ENCODE results near the gene LENG8. TPM values are rescaled to one million over a fixed set of nuclear protein-coding genes. Genes with fewer than 3 reads are reported as not detected.

Gene LENG8
- total RNA-seq, 2 donors from 2014 or later, result 139 to 171 TPM

DNA sequence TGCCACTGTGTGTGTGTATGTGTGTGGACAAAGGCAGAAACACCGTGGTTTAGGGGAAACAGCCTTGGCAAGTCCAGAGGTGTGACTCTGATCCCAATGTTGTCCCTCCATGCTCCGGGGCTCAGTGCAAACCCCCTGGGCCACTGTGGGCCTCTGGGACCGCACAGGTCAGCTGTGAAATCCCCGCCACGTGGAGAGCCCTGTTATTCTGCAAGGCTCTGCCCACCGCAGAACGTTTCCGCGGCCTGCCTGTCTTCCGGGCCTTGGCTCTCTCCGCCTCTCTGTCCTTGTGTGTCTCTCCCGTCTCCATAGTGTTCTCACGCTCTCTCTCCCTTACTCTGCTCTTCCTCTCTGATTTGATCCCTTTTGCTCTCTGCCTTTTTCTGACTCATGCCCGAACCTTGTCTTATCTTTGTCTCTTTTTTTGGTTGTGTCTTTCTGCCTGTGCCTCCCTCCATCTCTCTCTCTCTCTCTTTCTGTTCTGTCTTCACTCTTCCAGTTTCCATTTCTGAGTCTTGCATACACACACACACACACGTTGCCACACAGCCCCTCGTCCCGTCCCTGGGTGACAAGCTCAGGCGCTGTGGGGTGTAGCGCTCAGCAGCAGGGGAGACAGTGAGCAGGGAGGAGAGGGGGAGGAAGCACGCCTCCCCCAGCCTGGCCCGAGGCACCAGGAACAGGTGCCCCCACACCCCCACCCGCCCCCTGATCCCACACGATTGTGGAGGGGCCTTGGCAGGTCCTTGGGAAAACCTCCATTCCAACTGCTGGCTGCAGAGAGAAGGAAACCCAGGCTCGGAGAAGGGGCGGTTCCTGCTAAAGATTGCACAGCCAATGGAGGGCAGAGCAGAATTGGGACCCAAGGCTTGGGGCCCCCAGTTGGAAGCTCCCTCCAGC, 30.7 kb upstream of the LENG8 start:
- Histone ChIP-seq H3K4me3 (ENCODE audit: low read length) (no peak overlapping the region), H3K4me1 (ENCODE audit: control insufficient read depth, insufficient read depth, low read length) (no peaks in the 10 kb centered on the region), H3K27me3 (ENCODE audit: control insufficient read depth, insufficient read depth, low read length, poor library complexity, severe bottlenecking) (peaks cover 51% of the 10 kb centered on the region), H3K9ac (ENCODE audit: extremely low read depth, low read length, poor library complexity, severe bottlenecking) (no peak overlapping the region), H3K9me3 (ENCODE audit: control insufficient read depth, low read length) (no peaks in the 10 kb centered on the region), H3K27ac (ENCODE audit: low read depth, low read length) (peak overlapping the region; percentile 83), H3K36me3 (ENCODE audit: control insufficient read depth, insufficient read depth, low read length) (no peaks in the 10 kb centered on the region)
- TF ChIP-seq, protein P1, sequence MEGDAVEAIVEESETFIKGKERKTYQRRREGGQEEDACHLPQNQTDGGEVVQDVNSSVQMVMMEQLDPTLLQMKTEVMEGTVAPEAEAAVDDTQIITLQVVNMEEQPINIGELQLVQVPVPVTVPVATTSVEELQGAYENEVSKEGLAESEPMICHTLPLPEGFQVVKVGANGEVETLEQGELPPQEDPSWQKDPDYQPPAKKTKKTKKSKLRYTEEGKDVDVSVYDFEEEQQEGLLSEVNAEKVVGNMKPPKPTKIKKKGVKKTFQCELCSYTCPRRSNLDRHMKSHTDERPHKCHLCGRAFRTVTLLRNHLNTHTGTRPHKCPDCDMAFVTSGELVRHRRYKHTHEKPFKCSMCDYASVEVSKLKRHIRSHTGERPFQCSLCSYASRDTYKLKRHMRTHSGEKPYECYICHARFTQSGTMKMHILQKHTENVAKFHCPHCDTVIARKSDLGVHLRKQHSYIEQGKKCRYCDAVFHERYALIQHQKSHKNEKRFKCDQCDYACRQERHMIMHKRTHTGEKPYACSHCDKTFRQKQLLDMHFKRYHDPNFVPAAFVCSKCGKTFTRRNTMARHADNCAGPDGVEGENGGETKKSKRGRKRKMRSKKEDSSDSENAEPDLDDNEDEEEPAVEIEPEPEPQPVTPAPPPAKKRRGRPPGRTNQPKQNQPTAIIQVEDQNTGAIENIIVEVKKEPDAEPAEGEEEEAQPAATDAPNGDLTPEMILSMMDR (conservative IDR thresholded peaks at IDR 0.05), result no peak
- Mint-ChIP-seq H3K27me3 (ENCODE audit: insufficient read depth) (peaks cover 87% of the 10 kb centered on the region), H3K9me3 (peaks cover 13% of the 10 kb centered on the region), H3K27ac (no peak overlapping the region), H3K4me3 (no peak overlapping the region), H3K36me3 (ENCODE audit: low read depth) (no peaks in the 10 kb centered on the region), H3K4me1 (peaks cover 10% of the 10 kb centered on the region)
- peak; percentile 68 for DNase-seq
- 44 to 62% methylated on average over 12 to 23 of the region's 25 CpGs for WGBS, 2 experiments (ENCODE audit: insufficient coverage in 1 of 2, insufficient read length in 1 of 2)

DNA sequence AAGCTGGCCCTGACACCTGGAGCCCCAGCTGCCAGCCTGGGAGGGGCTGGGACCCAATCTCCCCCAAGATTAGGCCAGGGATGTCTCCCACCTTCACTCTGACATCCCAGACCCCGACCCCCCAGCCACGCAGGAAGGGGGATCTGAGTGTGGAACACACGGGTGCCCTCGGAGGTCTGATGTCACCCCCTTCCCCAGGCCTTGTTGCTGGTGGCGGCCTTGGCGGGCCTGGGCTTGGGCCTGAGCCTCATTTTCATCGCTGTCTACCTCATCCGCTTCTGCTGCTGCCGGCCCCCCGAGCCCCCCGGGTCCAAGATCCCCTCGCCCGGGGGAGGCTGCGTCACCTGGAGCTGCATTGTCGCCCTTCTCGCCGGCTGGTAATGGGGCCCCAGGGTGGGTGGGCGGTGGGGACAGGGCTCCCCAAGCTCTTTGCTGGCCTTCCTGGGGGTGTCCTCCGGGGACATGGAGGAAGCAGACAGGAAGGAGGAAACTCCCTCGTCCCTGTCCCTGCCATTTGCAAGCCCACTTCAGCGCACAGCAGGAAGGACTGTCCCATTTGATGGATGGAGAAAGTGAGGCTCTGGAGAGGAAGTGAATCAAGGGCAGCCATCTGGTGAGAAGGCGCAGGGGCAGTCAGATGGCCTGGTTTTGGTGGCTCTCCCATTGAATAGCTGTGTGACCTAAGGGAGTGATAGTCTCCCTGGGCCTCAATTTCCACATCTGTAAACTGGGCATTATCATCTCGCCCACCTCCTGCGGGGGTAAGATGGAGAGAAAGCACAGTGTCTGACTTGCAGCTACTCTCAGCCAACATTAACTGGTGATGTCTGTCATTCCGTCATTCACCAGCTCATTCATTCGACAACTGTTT, 29.8 kb upstream of the LENG8 start:
- H3K4me3 Mint-ChIP-seq, result no peak overlapping the region
- H3K4me1 Mint-ChIP-seq, result peaks cover 10% of the 10 kb centered on the region
- H3K27ac Mint-ChIP-seq, result no peak overlapping the region
- Histone ChIP-seq H3K4me1 (ENCODE audit: control insufficient read depth, insufficient read depth, low read length) (no peaks in the 10 kb centered on the region), H3K9me3 (ENCODE audit: control insufficient read depth, low read length) (no peaks in the 10 kb centered on the region), H3K9ac (ENCODE audit: extremely low read depth, low read length, poor library complexity, severe bottlenecking) (no peak overlapping the region), H3K36me3 (ENCODE audit: control insufficient read depth, insufficient read depth, low read length) (no peaks in the 10 kb centered on the region), H3K27ac (ENCODE audit: low read depth, low read length) (peak overlapping the region; percentile 97), H3K4me3 (ENCODE audit: low read length) (no peak overlapping the region), H3K27me3 (ENCODE audit: control insufficient read depth, insufficient read depth, low read length, poor library complexity, severe bottlenecking) (peaks cover 52% of the 10 kb centered on the region)
- H3K27me3 Mint-ChIP-seq (ENCODE audit: insufficient read depth), result peaks cover 87% of the 10 kb centered on the region
- no peaks in the 10 kb centered on the region for H3K36me3 Mint-ChIP-seq (ENCODE audit: low read depth)
- WGBS, 2 experiments (ENCODE audit: insufficient coverage in 1 of 2, insufficient read length in 1 of 2), result 90 to 93% methylated on average over 16 to 26 of the region's 26 CpGs
- no peak for DNase-seq
- peaks cover 9% of the 10 kb centered on the region for H3K9me3 Mint-ChIP-seq
- TF ChIP-seq, protein P1 (conservative IDR thresholded peaks at IDR 0.05), result no peak

DNA sequence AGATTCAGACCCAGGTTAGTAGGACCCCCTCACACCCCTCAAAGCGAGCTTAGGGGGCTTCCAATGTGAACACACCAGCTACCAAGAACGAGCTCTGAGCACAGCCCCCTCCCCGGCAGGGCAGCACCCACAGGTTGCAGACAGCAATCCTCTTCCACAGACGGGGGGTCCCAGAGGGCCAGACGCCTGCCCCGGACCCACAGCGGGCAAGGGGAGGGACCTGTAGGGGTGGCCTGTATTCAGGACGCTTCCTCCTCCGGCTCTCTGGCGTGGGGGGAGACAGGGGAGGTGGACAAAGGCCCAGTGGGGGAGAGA, 29.0 kb upstream of the LENG8 start:
- Mint-ChIP-seq H3K27me3 (ENCODE audit: insufficient read depth) (peaks cover 87% of the 10 kb centered on the region), H3K36me3 (ENCODE audit: low read depth) (no peaks in the 10 kb centered on the region), H3K27ac (no peak overlapping the region), H3K4me1 (peaks cover 10% of the 10 kb centered on the region), H3K9me3 (peaks cover under 1% of the 10 kb centered on the region), H3K4me3 (peak overlapping the region; percentile 18)
- TF ChIP-seq, protein P1 (conservative IDR thresholded peaks at IDR 0.05), result no peak
- WGBS, 2 experiments (ENCODE audit: insufficient coverage in 1 of 2, insufficient read length in 1 of 2), result 40 to 42% methylated on average over 1 to 10 of the region's 10 CpGs
- Histone ChIP-seq H3K9me3 (ENCODE audit: control insufficient read depth, low read length) (no peaks in the 10 kb centered on the region), H3K4me3 (ENCODE audit: low read length) (no peak overlapping the region), H3K27ac (ENCODE audit: low read depth, low read length) (peak overlapping the region; percentile 97), H3K4me1 (ENCODE audit: control insufficient read depth, insufficient read depth, low read length) (no peaks in the 10 kb centered on the region), H3K27me3 (ENCODE audit: control insufficient read depth, insufficient read depth, low read length, poor library complexity, severe bottlenecking) (peaks cover 49% of the 10 kb centered on the region), H3K9ac (ENCODE audit: extremely low read depth, low read length, poor library complexity, severe bottlenecking) (no peak overlapping the region), H3K36me3 (ENCODE audit: control insufficient read depth, insufficient read depth, low read length) (no peaks in the 10 kb centered on the region)
- DNase-seq, result no peak
